Activated naive CD8-positive, alpha-beta T cell (primary cell): ENCODE measurements around the gene CNOT10.
A peak's percentile ranks its signal among the peaks of the same experiment; 100 is the strongest.
"Not testable (repeated sequence)": the region's sequence is repeated elsewhere in the genome, so short reads cannot be mapped to it uniquely, and the experiment has no call there.

Experiments used
- H3K27ac Mint-ChIP-seq: one replicate; pipeline ENCODE4 v1.8.0; 2021; ENCODE audit warnings: mixed read lengths
- H3K27me3 Mint-ChIP-seq: one replicate; pipeline ENCODE4 v1.8.0; 2021; ENCODE audit warnings: mixed read lengths
- H3K36me3 Mint-ChIP-seq: one replicate; pipeline ENCODE4 v1.8.0; 2021; ENCODE audit warnings: mixed read lengths
- H3K4me1 Mint-ChIP-seq: one replicate; pipeline ENCODE4 v1.8.0; 2021; ENCODE audit warnings: low read depth, mixed read lengths
- H3K4me3 Mint-ChIP-seq: one replicate; pipeline ENCODE4 v1.8.0; 2021; ENCODE audit warnings: mild to moderate bottlenecking, mixed read lengths
- H3K9me3 Mint-ChIP-seq: one replicate; pipeline ENCODE4 v1.8.0; 2021; ENCODE audit warnings: low read depth, mixed read lengths

Gene CNOT10

GRCh38 chr3:32673730-32674129 lies 11.3 kb upstream of the CNOT10 start:
- not testable (repeated sequence) for H3K36me3 Mint-ChIP-seq, H3K27ac Mint-ChIP-seq, H3K4me3 Mint-ChIP-seq, H3K4me1 Mint-ChIP-seq, H3K27me3 Mint-ChIP-seq, H3K9me3 Mint-ChIP-seq

- Mint-ChIP-seq H3K27me3 (no peaks in the 10 kb centered on the region), H3K9me3 (no peaks in the 10 kb centered on the region), H3K27ac (no peak overlapping the region), H3K36me3 (no peaks in the 10 kb centered on the region), H3K4me3 (no peak overlapping the region), H3K4me1 (no peaks in the 10 kb centered on the region)
These were observed 9.8 kb upstream of the CNOT10 start for GRCh38 chr3:32675164-32675563.

GRCh38 chr3:32675650-32676049 lies 9.3 kb upstream of the CNOT10 start:
- H3K9me3 Mint-ChIP-seq = no peaks in the 10 kb centered on the region
- H3K4me1 Mint-ChIP-seq = no peaks in the 10 kb centered on the region
- H3K27ac Mint-ChIP-seq = no peak overlapping the region
- H3K27me3 Mint-ChIP-seq = no peaks in the 10 kb centered on the region
- no peak overlapping the region for H3K4me3 Mint-ChIP-seq
- no peaks in the 10 kb centered on the region for H3K36me3 Mint-ChIP-seq

GRCh38 chr3:32681811-32682210 lies 3.2 kb upstream of the CNOT10 start:
- no peaks in the 10 kb centered on the region for H3K9me3 Mint-ChIP-seq
- no peaks in the 10 kb centered on the region for H3K27me3 Mint-ChIP-seq
- no peak overlapping the region for H3K4me3 Mint-ChIP-seq
- H3K27ac Mint-ChIP-seq = no peak overlapping the region
- H3K4me1 Mint-ChIP-seq = peaks cover 14% of the 10 kb centered on the region
- no peaks in the 10 kb centered on the region for H3K36me3 Mint-ChIP-seq

GRCh38 chr3:32684029-32684799 lies 774 bp upstream of the CNOT10 start:
- Mint-ChIP-seq H3K27ac (peak overlapping the region; percentile 82), H3K27me3 (no peaks in the 10 kb centered on the region), H3K4me3 (peak overlapping the region; percentile 96), H3K4me1 (peaks cover 24% of the 10 kb centered on the region), H3K36me3 (peaks cover 6% of the 10 kb centered on the region), H3K9me3 (no peaks in the 10 kb centered on the region)

- H3K36me3 Mint-ChIP-seq = peaks cover 9% of the 10 kb centered on the region
- peak overlapping the region; percentile 96 for H3K4me3 Mint-ChIP-seq
- no peaks in the 10 kb centered on the region for H3K9me3 Mint-ChIP-seq
- H3K4me1 Mint-ChIP-seq = peaks cover 33% of the 10 kb centered on the region
- peak overlapping the region; percentile 90 for H3K27ac Mint-ChIP-seq
- H3K27me3 Mint-ChIP-seq = no peaks in the 10 kb centered on the region
These were observed 676 bp downstream of the CNOT10 start for GRCh38 chr3:32685543-32686185.

GRCh38 chr3:32686713-32687112 lies 1.7 kb downstream of the CNOT10 start:
- no peak overlapping the region for H3K27ac Mint-ChIP-seq
- H3K4me1 Mint-ChIP-seq = peaks cover 33% of the 10 kb centered on the region
- H3K4me3 Mint-ChIP-seq = peak overlapping the region; percentile 96
- no peaks in the 10 kb centered on the region for H3K9me3 Mint-ChIP-seq
- H3K36me3 Mint-ChIP-seq = peaks cover 9% of the 10 kb centered on the region
- H3K27me3 Mint-ChIP-seq = no peaks in the 10 kb centered on the region

- H3K4me1 Mint-ChIP-seq = peaks cover 32% of the 10 kb centered on the region
- no peaks in the 10 kb centered on the region for H3K27me3 Mint-ChIP-seq
- no peaks in the 10 kb centered on the region for H3K9me3 Mint-ChIP-seq
- H3K4me3 Mint-ChIP-seq = no peak overlapping the region
- no peak overlapping the region for H3K27ac Mint-ChIP-seq
- H3K36me3 Mint-ChIP-seq = peaks cover 12% of the 10 kb centered on the region
These were observed 6.9 kb downstream of the CNOT10 start for GRCh38 chr3:32691847-32692246.

- peaks cover 23% of the 10 kb centered on the region for H3K4me1 Mint-ChIP-seq
- H3K9me3 Mint-ChIP-seq = no peaks in the 10 kb centered on the region
- peaks cover 2% of the 10 kb centered on the region for H3K36me3 Mint-ChIP-seq
- no peak overlapping the region for H3K27ac Mint-ChIP-seq
- no peak overlapping the region for H3K4me3 Mint-ChIP-seq
- H3K27me3 Mint-ChIP-seq = no peaks in the 10 kb centered on the region
These were observed 11.5 kb downstream of the CNOT10 start for GRCh38 chr3:32696523-32696922.

- peaks cover 5% of the 10 kb centered on the region for H3K36me3 Mint-ChIP-seq
These were observed 13.5 kb downstream of the CNOT10 start for GRCh38 chr3:32698506-32698905.

GRCh38 chr3:32699429-32699828 lies 14.4 kb downstream of the CNOT10 start:
- H3K27ac Mint-ChIP-seq = no peak overlapping the region
- no peak overlapping the region for H3K4me3 Mint-ChIP-seq
- H3K36me3 Mint-ChIP-seq = peaks cover 7% of the 10 kb centered on the region
- H3K4me1 Mint-ChIP-seq = peaks cover 27% of the 10 kb centered on the region
- no peaks in the 10 kb centered on the region for H3K9me3 Mint-ChIP-seq
- H3K27me3 Mint-ChIP-seq = no peaks in the 10 kb centered on the region

More at GRCh38 chr3:32698506-32698905, 13.5 kb downstream of the CNOT10 start:
- Mint-ChIP-seq H3K4me1 (peaks cover 25% of the 10 kb centered on the region), H3K4me3 (no peak overlapping the region), H3K9me3 (no peaks in the 10 kb centered on the region), H3K27me3 (no peaks in the 10 kb centered on the region), H3K27ac (no peak overlapping the region)

- H3K27me3 Mint-ChIP-seq = no peaks in the 10 kb centered on the region
- H3K4me1 Mint-ChIP-seq = peaks cover 30% of the 10 kb centered on the region
- H3K4me3 Mint-ChIP-seq = no peak overlapping the region
- peaks cover 8% of the 10 kb centered on the region for H3K36me3 Mint-ChIP-seq
- H3K27ac Mint-ChIP-seq = no peak overlapping the region
- H3K9me3 Mint-ChIP-seq = no peaks in the 10 kb centered on the region
These were observed 15.3 kb downstream of the CNOT10 start for GRCh38 chr3:32700244-32700643.

GRCh38 chr3:32703491-32703972 lies 18.5 kb downstream of the CNOT10 start:
- Mint-ChIP-seq H3K9me3 (no peaks in the 10 kb centered on the region), H3K4me1 (peaks cover 38% of the 10 kb centered on the region), H3K4me3 (no peak overlapping the region), H3K27me3 (no peaks in the 10 kb centered on the region), H3K27ac (peak overlapping the region; percentile 56), H3K36me3 (peaks cover 11% of the 10 kb centered on the region)

GRCh38 chr3:32705232-32705631 lies 20.2 kb downstream of the CNOT10 start:
- H3K9me3 Mint-ChIP-seq = no peaks in the 10 kb centered on the region
- H3K27me3 Mint-ChIP-seq = no peaks in the 10 kb centered on the region
- H3K27ac Mint-ChIP-seq = no peak overlapping the region
- H3K4me3 Mint-ChIP-seq = no peak overlapping the region
- H3K4me1 Mint-ChIP-seq = peaks cover 40% of the 10 kb centered on the region
- peaks cover 14% of the 10 kb centered on the region for H3K36me3 Mint-ChIP-seq

GRCh38 chr3:32706348-32707025 lies 21.5 kb downstream of the CNOT10 start:
- Mint-ChIP-seq H3K27ac (peak overlapping the region; percentile 67), H3K4me1 (peaks cover 35% of the 10 kb centered on the region), H3K36me3 (peaks cover 20% of the 10 kb centered on the region), H3K9me3 (no peaks in the 10 kb centered on the region), H3K4me3 (peak overlapping the region; percentile 11), H3K27me3 (no peaks in the 10 kb centered on the region)
